ENCODE data around the gene TLR8.
"Not testable (repeated sequence)": the region's sequence is repeated elsewhere in the genome, so short reads cannot be mapped to it uniquely, and the experiment has no call there.

Gene TLR8

GRCh38 chrX:12899506-12899905 lies 6.9 kb upstream of the TLR8 start:
- DNase-seq: no peak

GRCh38 chrX:12901486-12901885 lies 4.9 kb upstream of the TLR8 start:
- peak; percentile 40 for DNase-seq

- no peak for DNase-seq
These were observed 2.8 kb upstream of the TLR8 start for GRCh38 chrX:12903646-12904045.

GRCh38 chrX:12910423-12911121 lies 4.2 kb downstream of the TLR8 start:
- no peak for DNase-seq

- no peak for DNase-seq
These were observed 4.7 kb downstream of the TLR8 start for GRCh38 chrX:12911122-12911470.

- no peak for DNase-seq
These were observed 6.5 kb downstream of the TLR8 start for GRCh38 chrX:12912791-12913482.

GRCh38 chrX:12917753-12918152 lies 11.3 kb downstream of the TLR8 start:
- DNase-seq: no peak

- no peak for DNase-seq
These were observed 12.6 kb downstream of the TLR8 start for GRCh38 chrX:12919051-12919450.

- DNase-seq: no peak
These were observed 13.2 kb downstream of the TLR8 start for GRCh38 chrX:12919620-12920019.

- no peak for DNase-seq
These were observed 14.6 kb downstream of the TLR8 start for GRCh38 chrX:12920990-12921389.

- no peak for DNase-seq
These were observed 15.6 kb downstream of the TLR8 start for GRCh38 chrX:12921886-12922598.

- no peak for DNase-seq
These were observed 16.1 kb downstream of the TLR8 start for GRCh38 chrX:12922599-12922919.

GRCh38 chrX:12929701-12930100 lies 23.3 kb downstream of the TLR8 start:
- no peak for DNase-seq

GRCh38 chrX:12930150-12930549 lies 23.7 kb downstream of the TLR8 start:
- no peak for DNase-seq

- DNase-seq: no peak
These were observed 25.8 kb downstream of the TLR8 start for GRCh38 chrX:12932244-12932643.

- no peak for DNase-seq
These were observed 28.4 kb downstream of the TLR8 start for GRCh38 chrX:12934850-12935249.

GRCh38 chrX:12936947-12937346 lies 30.5 kb downstream of the TLR8 start:
- DNase-seq: no peak

- DNase-seq: not testable (repeated sequence)
These were observed 34.1 kb downstream of the TLR8 start for GRCh38 chrX:12940471-12940870.

GRCh38 chrX:12943592-12943991 lies 37.2 kb downstream of the TLR8 start:
- not testable (repeated sequence) for DNase-seq

- not testable (repeated sequence) for DNase-seq
These were observed 38.0 kb downstream of the TLR8 start for GRCh38 chrX:12944452-12944851.

GRCh38 chrX:12945494-12945893 lies 39.1 kb downstream of the TLR8 start:
- no peak for DNase-seq

- DNase-seq: no peak
These were observed 40.0 kb downstream of the TLR8 start for GRCh38 chrX:12946406-12946805.

- peak; percentile 73 for DNase-seq
These were observed 40.6 kb downstream of the TLR8 start for GRCh38 chrX:12946838-12947544.
